ENCODE results near the gene PDLIM5.

The PDLIM5 gene

DNA sequence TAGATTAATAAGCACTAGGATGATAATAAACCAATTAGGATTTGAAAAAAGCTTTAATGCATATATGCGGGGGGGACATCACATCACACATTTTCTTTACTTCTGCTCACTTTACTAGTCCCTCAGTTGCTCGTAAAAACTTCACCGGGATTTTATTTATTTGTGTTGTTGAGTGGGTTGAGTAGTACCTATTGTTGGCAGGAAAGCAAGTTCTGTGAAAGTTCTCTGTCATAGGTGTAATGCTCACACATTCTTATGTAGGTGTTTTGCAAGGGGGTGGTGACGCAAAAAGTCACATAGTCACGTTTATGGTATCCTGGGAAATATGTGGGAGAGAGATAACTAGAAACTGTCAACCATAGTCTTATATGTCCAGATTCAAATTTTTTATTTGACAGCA is 65.3 kb downstream of the PDLIM5 start:
- TF ChIP-seq POLR2A (IDR thresholded peaks at IDR 0.05; ENCODE audit: low read depth, low read length) = no peak
- TF ChIP-seq POLR2AphosphoS5 (IDR thresholded peaks at IDR 0.05; ENCODE audit: low read depth, low read length) = no peak
- TF ChIP-seq SPI1 (IDR thresholded peaks at IDR 0.05; ENCODE audit: low read depth, low read length) = no peak
- TF ChIP-seq PAX5 (IDR thresholded peaks at IDR 0.05; ENCODE audit: insufficient read depth, low read length, severe bottlenecking) = no peak
- TF ChIP-seq TAF1 (IDR thresholded peaks at IDR 0.05; ENCODE audit: low read depth, low read length) = no peak
- no peak for TF ChIP-seq POU2F2 (IDR thresholded peaks at IDR 0.05; ENCODE audit: low read depth, low read length)
- no peak for FAIRE-seq
- no peak for DNase-seq (ENCODE audit: insufficient read length, low spot score)

DNA sequence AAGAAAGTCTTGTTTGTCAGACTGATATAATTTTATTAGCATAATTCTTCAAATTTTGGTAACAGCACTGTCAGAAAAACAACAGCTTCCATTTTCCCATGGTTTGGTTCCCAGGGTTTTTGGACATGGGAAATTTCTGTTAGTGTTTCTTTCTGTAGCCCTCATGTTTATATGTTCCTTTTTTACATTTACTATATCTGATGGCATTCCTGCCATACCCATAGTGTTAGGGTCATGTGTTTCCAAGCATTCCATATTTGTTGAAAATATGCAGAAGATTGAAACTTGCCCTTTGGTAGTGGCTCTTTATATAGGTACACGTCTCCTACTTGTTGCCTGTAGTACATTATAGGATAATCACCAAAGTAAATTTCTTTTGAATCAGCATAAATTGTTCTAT is 65.8 kb downstream of the PDLIM5 start:
- DNase-seq (ENCODE audit: insufficient read length, low spot score) (no peak), FAIRE-seq (no peak)
- no peak for TF ChIP-seq PAX5 (IDR thresholded peaks at IDR 0.05; ENCODE audit: insufficient read depth, low read length, severe bottlenecking)
- TF ChIP-seq POLR2A (IDR thresholded peaks at IDR 0.05; ENCODE audit: low read depth, low read length) = no peak
- TF ChIP-seq SPI1 (IDR thresholded peaks at IDR 0.05; ENCODE audit: low read depth, low read length) = no peak
- TF ChIP-seq TAF1 (IDR thresholded peaks at IDR 0.05; ENCODE audit: low read depth, low read length) = no peak
- TF ChIP-seq POU2F2 (IDR thresholded peaks at IDR 0.05; ENCODE audit: low read depth, low read length) = no peak
- TF ChIP-seq POLR2AphosphoS5 (IDR thresholded peaks at IDR 0.05; ENCODE audit: low read depth, low read length) = no peak

DNA sequence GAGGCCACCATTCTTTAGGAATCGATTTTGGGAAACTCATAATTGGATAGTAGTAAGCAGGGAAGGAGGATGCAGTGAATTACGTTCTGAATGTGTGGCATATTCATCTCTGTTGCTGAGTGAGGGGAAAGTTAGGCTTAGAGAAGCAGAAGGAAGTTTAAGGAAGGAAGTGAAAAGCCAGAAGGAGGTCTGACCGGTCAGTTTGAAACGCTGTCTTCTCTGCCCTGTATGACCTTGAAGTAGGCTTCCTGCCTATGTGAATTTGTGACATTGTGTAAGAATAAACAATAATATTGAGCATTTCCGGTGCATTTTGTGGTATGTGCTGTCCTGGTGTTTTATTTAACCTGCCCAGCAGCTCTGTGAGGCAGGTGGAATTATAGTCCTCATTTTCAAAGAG is 67.3 kb downstream of the PDLIM5 start:
- no peak for DNase-seq (ENCODE audit: insufficient read length, low spot score)
- TF ChIP-seq POLR2A (IDR thresholded peaks at IDR 0.05; ENCODE audit: low read depth, low read length) (no peak), SPI1 (IDR thresholded peaks at IDR 0.05; ENCODE audit: low read depth, low read length) (peak; percentile 70)
- FAIRE-seq = peak; percentile 74

DNA sequence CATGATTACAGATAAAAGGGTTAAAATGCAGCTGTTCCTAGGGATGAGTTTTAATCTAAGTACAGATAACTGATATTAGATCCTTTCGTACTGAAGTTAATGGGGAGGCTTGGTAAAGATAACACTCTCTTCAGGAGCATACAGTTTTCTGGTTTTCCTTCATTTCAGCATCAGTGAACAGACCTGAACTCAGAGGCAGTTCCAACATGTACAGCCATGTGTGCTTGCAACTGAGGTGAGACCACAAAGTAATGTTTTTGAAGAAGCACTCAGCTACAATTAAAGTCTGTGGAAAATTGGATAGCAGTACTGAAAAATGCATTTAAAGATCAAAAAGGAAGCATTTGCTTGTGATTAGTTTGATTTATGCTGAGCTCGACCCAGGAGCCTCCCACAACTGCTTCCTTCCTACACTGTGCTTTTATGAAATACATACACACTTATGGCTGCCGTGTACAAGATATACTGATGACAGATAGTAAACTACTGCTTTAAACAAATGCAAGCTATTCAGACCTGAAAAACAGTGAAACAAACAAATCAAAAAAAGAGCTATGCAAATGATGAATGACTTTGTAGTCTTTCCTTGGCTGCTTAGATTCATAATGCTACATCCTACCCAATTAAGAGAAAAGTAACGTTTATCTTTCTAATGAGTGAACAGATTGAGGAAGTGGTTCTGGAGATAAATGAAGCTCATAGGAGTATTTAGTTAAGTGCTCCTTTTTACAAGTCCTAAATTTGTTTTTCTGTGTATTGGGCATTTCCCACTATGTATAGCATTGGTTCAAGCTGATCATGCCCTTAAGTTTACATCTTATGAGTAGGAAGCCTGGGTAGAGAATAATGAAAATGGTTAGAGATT is 68.4 kb downstream of the PDLIM5 start:
- DNase-seq (ENCODE audit: insufficient read length, low spot score) (no peak), FAIRE-seq (peak; percentile 62)
- TF ChIP-seq PAX5 (IDR thresholded peaks at IDR 0.05; ENCODE audit: insufficient read depth, low read length, severe bottlenecking) (no peak), POU2F2 (IDR thresholded peaks at IDR 0.05; ENCODE audit: low read depth, low read length) (no peak), POLR2AphosphoS5 (IDR thresholded peaks at IDR 0.05; ENCODE audit: low read depth, low read length) (no peak), SPI1 (IDR thresholded peaks at IDR 0.05; ENCODE audit: low read depth, low read length) (peak; percentile 67)

DNA sequence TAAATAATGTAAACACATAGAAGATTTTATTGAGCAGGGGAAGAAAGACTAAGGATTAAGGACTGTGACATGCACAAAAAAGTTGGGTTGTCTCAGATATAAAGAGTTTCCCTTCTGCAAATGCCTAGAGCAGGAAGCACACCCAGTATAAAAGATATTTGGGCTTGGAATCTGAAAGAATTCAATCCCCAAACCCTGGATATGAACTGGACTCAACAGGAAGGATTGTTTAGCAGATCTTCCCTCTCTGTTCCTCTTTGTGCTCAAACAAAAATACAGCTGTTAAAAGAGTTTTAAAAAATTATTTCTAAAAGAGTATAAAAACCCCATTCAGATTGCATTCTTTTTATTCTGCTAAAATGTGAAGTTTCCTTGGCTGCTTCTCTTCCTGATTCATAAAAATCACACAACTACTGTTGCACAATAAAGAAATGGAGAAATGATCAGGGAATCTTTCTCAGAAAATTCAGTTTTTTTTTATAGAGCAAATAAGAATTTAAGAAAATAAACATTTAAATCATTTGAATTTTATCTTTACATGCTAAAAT is 71.4 kb downstream of the PDLIM5 start:
- TF ChIP-seq SPI1 (IDR thresholded peaks at IDR 0.05; ENCODE audit: low read depth, low read length) = 0 out of 2 replicates have a peak, but pooled peaks have one; percentile 3
- no peak for TF ChIP-seq POLR2A (IDR thresholded peaks at IDR 0.05; ENCODE audit: low read depth, low read length)

DNA sequence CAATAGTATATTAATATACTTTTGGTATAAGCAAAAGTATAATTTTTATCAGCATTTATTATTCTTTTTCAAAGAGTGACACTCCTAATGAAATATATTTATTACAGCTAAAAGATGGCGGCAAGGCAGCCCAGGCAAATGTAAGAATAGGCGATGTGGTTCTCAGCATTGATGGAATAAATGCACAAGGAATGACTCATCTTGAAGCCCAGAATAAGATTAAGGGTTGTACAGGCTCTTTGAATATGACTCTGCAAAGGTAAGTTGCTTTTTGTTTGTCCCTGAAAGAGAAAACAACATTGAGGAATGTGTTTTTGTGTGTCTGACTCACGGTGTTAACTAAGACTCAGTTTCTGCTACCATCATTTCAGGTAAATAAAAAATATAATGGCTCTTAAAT is 71.9 kb downstream of the PDLIM5 start:
- no peak for FAIRE-seq
- TF ChIP-seq PAX5 (IDR thresholded peaks at IDR 0.05; ENCODE audit: insufficient read depth, low read length, severe bottlenecking) (no peak), POLR2AphosphoS5 (IDR thresholded peaks at IDR 0.05; ENCODE audit: low read depth, low read length) (no peak)
- DNase-seq (ENCODE audit: insufficient read length, low spot score) = no peak

More for the DNA sequence above, 71.4 kb downstream of the PDLIM5 start:
- no peak for FAIRE-seq
- no peak for DNase-seq (ENCODE audit: insufficient read length, low spot score)

DNA sequence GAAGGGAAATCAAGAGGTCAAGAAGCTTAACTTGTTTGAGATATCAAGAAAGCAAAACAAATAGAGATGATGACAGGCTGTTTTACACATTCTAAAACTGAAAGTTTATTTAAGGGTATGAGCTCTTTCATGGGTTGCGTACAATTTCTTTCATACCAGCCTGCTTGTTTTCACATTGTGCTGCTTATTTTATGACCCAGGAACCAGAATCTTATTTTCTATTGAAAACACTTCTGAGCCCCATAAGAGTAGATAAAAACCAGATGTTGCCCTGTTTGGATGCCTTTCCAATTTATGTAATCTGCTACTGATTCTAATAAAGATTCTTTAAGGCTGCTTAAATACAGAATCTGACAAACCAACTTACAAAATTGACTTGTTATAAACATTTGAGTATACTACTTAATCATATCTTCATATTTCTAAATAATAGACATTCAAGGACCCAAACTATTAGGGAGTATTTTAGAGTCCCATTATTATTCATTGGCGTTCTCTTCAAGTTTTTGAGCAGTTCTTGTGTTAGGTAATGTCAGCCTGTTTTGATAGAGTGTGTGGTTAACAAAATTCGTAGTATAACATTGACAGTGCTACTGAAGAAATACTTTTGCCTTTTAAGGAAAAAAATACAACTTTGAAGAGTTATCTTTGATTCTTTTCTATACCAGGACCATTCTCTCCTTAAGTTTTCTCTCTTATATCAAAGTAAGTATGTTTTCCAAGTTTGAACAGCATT is 74.4 kb downstream of the PDLIM5 start:
- TF ChIP-seq POU2F2 (IDR thresholded peaks at IDR 0.05; ENCODE audit: low read depth, low read length) (no peak), SPI1 (IDR thresholded peaks at IDR 0.05; ENCODE audit: low read depth, low read length) (no peak), PAX5 (IDR thresholded peaks at IDR 0.05; ENCODE audit: insufficient read depth, low read length, severe bottlenecking) (no peak), TAF1 (IDR thresholded peaks at IDR 0.05; ENCODE audit: low read depth, low read length) (no peak), POLR2AphosphoS5 (IDR thresholded peaks at IDR 0.05; ENCODE audit: low read depth, low read length) (no peak)
- FAIRE-seq (no peak), DNase-seq (ENCODE audit: insufficient read length, low spot score) (no peak)

DNA sequence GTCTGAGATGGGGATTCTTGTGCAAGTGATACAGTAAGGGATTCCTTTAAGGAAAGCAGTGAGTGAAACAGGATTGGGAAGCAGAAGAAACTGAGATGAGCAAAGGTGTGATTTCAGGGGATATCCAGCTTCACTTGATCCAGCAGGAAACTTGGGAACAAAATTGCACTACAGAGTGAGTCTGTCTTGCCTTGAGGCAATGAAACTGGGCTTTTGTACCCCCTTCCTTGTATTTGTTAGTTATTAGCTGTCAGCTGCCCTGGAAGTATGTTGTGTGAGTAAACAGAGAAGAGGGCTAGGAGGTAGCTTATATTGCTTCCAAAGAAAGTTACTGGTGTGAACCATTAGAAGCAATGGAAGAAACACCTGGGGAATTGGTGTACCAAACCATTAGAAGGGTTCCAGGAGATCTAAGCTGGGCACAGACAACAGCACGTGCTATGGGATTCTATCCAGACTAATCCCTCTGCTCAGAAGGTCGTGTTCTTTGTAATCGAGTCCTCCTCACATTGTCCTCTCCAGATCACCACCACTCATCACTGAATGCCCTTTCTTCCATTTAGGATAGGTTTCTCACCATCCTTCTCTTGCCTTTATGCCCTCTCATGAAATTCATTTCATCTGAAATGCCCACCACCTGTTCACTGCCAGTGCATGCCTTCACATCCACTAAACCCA is 76.0 kb downstream of the PDLIM5 start:
- TF ChIP-seq SPI1 (IDR thresholded peaks at IDR 0.05; ENCODE audit: low read depth, low read length) = no peak
- TF ChIP-seq PAX5 (IDR thresholded peaks at IDR 0.05; ENCODE audit: insufficient read depth, low read length, severe bottlenecking) = no peak
- TF ChIP-seq POLR2AphosphoS5 (IDR thresholded peaks at IDR 0.05; ENCODE audit: low read depth, low read length) = no peak
- TF ChIP-seq TAF1 (IDR thresholded peaks at IDR 0.05; ENCODE audit: low read depth, low read length) = no peak
- TF ChIP-seq POLR2A (IDR thresholded peaks at IDR 0.05; ENCODE audit: low read depth, low read length) = no peak
- TF ChIP-seq POU2F2 (IDR thresholded peaks at IDR 0.05; ENCODE audit: low read depth, low read length) = no peak
- FAIRE-seq (no peak), DNase-seq (ENCODE audit: insufficient read length, low spot score) (no peak)

DNA sequence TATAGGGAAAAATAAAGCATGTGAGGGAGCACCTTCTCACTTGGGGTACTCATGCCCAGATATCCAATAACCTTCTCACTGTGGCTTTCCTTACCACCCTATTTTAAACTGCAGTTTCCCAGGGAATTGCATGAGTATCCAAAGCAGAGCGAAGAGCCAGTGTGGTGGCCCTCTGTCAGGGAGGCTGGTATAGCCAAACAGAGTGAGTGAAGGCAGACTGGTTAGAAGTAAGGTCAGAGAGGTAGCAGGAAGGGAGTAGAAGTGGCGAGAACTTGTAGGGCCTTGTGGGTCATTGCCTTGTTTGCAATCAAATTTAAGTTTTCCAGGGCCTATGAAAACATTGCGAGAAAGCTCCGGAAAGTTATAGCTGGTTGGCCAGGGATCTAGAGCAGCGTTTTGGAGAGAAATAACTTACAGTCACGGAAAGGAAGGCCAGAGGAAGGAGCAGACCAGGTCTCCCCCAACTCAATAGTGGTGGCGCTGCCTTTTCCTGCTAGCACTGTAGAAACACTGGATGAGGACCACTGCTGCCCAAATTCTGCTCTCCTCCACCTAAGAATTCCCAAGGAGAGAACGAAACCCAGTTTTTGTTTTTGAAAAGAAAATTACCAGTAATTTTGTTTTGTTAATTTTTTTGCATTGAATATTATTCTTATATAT is 77.2 kb downstream of the PDLIM5 start:
- DNase-seq (ENCODE audit: insufficient read length, low spot score) (no peak), FAIRE-seq (no peak)
- TF ChIP-seq SPI1 (IDR thresholded peaks at IDR 0.05; ENCODE audit: low read depth, low read length) (no peak), POLR2A (IDR thresholded peaks at IDR 0.05; ENCODE audit: low read depth, low read length) (no peak), TAF1 (IDR thresholded peaks at IDR 0.05; ENCODE audit: low read depth, low read length) (no peak), POU2F2 (IDR thresholded peaks at IDR 0.05; ENCODE audit: low read depth, low read length) (no peak), POLR2AphosphoS5 (IDR thresholded peaks at IDR 0.05; ENCODE audit: low read depth, low read length) (no peak), PAX5 (IDR thresholded peaks at IDR 0.05; ENCODE audit: insufficient read depth, low read length, severe bottlenecking) (no peak)

All from GM12891 (cell line).